Nephron progenitor cell (in vitro differentiated cells): ENCODE results near the gene RAPGEF2.

Source experiments
- DNase-seq: peaks from one replicate; pipeline ENCODE4 v3.0.0; 2021
- H3K27ac Mint-ChIP-seq: 2 replicates; pipeline ENCODE4 v1.8.0; 2021; ENCODE audit warnings: mild to moderate bottlenecking, moderate library complexity, mixed read lengths
- H3K27me3 Mint-ChIP-seq: 2 replicates; pipeline ENCODE4 v1.8.0; 2021; ENCODE audit warnings: mild to moderate bottlenecking, low read depth, mixed read lengths; ENCODE audit not compliant: poor library complexity
- H3K36me3 Mint-ChIP-seq: 2 replicates; pipeline ENCODE4 v1.8.0; 2021; ENCODE audit warnings: low read depth, mixed read lengths
- H3K4me1 Mint-ChIP-seq: 2 replicates; pipeline ENCODE4 v1.8.0; 2021; ENCODE audit warnings: mixed read lengths
- H3K4me3 Mint-ChIP-seq: 2 replicates; pipeline ENCODE4 v1.8.0; 2021; ENCODE audit warnings: mild to moderate bottlenecking, moderate library complexity, mixed read lengths
- H3K9me3 Mint-ChIP-seq: 2 replicates; pipeline ENCODE4 v1.8.0; 2021; ENCODE audit warnings: mild to moderate bottlenecking, moderate library complexity, mixed read lengths
- CTCF ChIP-seq: fragments of 200-600 bp; sonication (generic); IDR thresholded peaks from 2 replicates; pipeline ENCODE4 v1.5.0; 2021; ENCODE audit warnings: antibody characterized with exemption

Gene RAPGEF2

GRCh38 chr4:159149666-159150065, 46.8 kb downstream of the RAPGEF2 start:
- Mint-ChIP-seq H3K4me1 (peaks cover 31% of the 10 kb centered on the region), H3K27me3 (no peaks in the 10 kb centered on the region), H3K27ac (no peak overlapping the region), H3K9me3 (no peaks in the 10 kb centered on the region), H3K4me3 (no peak overlapping the region), H3K36me3 (peaks cover 6% of the 10 kb centered on the region)
- no peak for TF ChIP-seq CTCF
- DNase-seq: no peak

DNA sequence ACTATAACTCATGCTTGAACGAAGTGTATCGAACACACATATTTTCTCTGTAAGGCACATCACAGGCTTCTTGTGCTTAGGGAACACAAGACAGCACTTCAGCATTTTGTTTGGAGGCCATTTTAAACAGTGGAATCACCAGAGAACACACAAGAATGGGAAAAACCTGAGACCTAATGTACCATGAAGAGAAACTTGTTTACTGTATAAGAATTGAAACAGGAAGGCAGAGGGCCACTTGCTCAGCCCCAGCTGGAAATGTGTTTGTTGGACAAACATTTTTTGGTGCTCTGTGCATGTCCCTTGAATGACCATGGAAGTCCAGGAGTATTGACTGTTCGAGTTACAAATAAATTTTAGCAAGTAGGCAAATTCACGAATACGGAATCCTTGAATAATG, 47.5 kb downstream of the RAPGEF2 start:
- peaks cover 31% of the 10 kb centered on the region for H3K4me1 Mint-ChIP-seq
- no peak overlapping the region for H3K4me3 Mint-ChIP-seq
- TF ChIP-seq CTCF: no peak
- peak overlapping the region; percentile 93 for H3K27ac Mint-ChIP-seq
- no peaks in the 10 kb centered on the region for H3K27me3 Mint-ChIP-seq
- H3K36me3 Mint-ChIP-seq: peaks cover 6% of the 10 kb centered on the region
- no peaks in the 10 kb centered on the region for H3K9me3 Mint-ChIP-seq
- DNase-seq: no peak

DNA sequence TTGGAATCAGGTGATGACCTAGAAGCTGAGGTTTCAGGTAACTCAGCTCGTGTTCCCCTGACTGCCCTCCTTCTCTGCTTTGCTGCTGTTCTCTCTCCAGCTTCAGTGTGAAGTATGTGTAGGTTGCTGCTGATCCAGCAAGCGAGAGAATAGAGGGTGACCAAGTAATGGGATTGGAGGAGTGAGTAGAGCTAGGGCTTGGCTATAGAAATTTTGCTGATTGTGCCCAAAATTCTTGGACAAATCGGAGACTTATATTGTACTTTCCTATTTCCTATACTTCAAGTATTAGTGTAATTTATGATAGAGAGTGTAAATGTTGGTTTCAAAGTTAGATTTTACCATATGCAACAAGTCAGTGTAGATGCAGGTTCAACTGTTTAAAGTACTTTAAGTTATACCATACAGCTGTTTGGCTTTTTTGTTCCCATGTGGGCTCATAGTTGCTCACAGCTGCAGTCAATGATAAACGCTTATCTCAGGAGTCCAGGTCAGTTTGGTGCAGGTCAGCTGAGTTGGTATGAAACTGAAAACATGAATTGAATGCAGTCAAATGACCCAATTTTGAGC, 48.0 kb downstream of the RAPGEF2 start:
- H3K27me3 Mint-ChIP-seq: no peaks in the 10 kb centered on the region
- H3K27ac Mint-ChIP-seq: peak overlapping the region; percentile 93
- peaks cover 6% of the 10 kb centered on the region for H3K36me3 Mint-ChIP-seq
- H3K4me3 Mint-ChIP-seq: no peak overlapping the region
- no peak for TF ChIP-seq CTCF
- no peaks in the 10 kb centered on the region for H3K9me3 Mint-ChIP-seq
- H3K4me1 Mint-ChIP-seq: peaks cover 27% of the 10 kb centered on the region
- no peak for DNase-seq

DNA sequence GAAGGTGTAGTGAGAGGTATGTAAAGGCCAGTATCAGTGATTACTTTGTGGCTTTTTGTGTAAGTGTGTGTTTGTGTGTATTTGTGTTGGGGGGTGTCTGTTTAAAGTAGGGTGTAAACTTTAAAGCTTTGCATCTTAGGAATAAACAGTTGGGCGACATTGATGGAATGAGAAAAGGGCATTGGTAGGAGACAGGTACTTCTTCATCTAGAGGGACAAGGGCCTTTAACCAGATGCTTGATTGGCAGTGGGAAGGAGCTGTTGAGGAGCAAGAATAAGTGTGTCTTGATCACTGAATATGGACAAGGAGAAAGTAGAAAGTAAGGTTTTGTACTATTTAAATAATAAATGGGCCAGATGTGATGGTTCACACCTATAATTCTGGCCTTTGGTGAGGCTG, 48.8 kb downstream of the RAPGEF2 start:
- H3K36me3 Mint-ChIP-seq: peaks cover 6% of the 10 kb centered on the region
- H3K4me3 Mint-ChIP-seq: no peak overlapping the region
- no peak overlapping the region for H3K27ac Mint-ChIP-seq
- no peak for TF ChIP-seq CTCF
- peaks cover 24% of the 10 kb centered on the region for H3K4me1 Mint-ChIP-seq
- no peaks in the 10 kb centered on the region for H3K9me3 Mint-ChIP-seq
- DNase-seq: no peak
- H3K27me3 Mint-ChIP-seq: peaks cover 2% of the 10 kb centered on the region

- no peaks in the 10 kb centered on the region for H3K9me3 Mint-ChIP-seq
- no peak overlapping the region for H3K4me3 Mint-ChIP-seq
- no peak for DNase-seq
- peaks cover 25% of the 10 kb centered on the region for H3K4me1 Mint-ChIP-seq
- peaks cover 2% of the 10 kb centered on the region for H3K27me3 Mint-ChIP-seq
- no peak overlapping the region for H3K27ac Mint-ChIP-seq
- peaks cover 6% of the 10 kb centered on the region for H3K36me3 Mint-ChIP-seq
- no peak for TF ChIP-seq CTCF
Measured at GRCh38 chr4:159152181-159152580, 49.3 kb downstream of the RAPGEF2 start.

GRCh38 chr4:159153669-159154068, 50.8 kb downstream of the RAPGEF2 start:
- peaks cover 6% of the 10 kb centered on the region for H3K36me3 Mint-ChIP-seq

More at GRCh38 chr4:159153669-159154068, 50.8 kb downstream of the RAPGEF2 start:
- no peak for TF ChIP-seq CTCF
- Mint-ChIP-seq H3K27ac (no peak overlapping the region), H3K27me3 (peaks cover 2% of the 10 kb centered on the region), H3K4me3 (no peak overlapping the region), H3K4me1 (peaks cover 39% of the 10 kb centered on the region), H3K9me3 (no peaks in the 10 kb centered on the region)
- DNase-seq: no peak
